Panc1 (cell line): ENCODE data around the gene ALDH7A1. TPM values are rescaled to one million over a fixed set of nuclear protein-coding genes. Genes with fewer than 3 reads are reported as not detected.

Experiments
- ATAC-seq: fragments of 200-7000 bp; cut with Tn5 transposase; 2 replicates; pipeline ENCODE4 v1.9.1; 2020; ENCODE audit warnings: mild to moderate bottlenecking, moderate library complexity
- BruUV-seq: library from RNA; stranded (reverse); fragments of 400-500 nt; replicated peaks from 2 replicates; lab custom pipeline; 2021; lab: Mats Ljungman, UMichigan
- CTCF ChIA-PET: fragments of 300-600 bp; sonication (Branson Sonifier 250); formaldehyde crosslinking; loops from one replicate; lab custom pipeline; 2022; ENCODE audit warnings: antibody characterized with exemption; lab: Charles Lee
- POLR2A ChIA-PET: fragments of 300-600 bp; sonication (Branson Sonifier 250); formaldehyde crosslinking; loops from one replicate; lab custom pipeline; 2022; ENCODE audit warnings: antibody characterized with exemption; lab: Charles Lee
- DNase-seq: peaks from one replicate; pipeline ENCODE4 v3.0.0-alpha.2; 2010; ENCODE audit warnings: low read depth, low spot score
- H3K27ac ChIP-seq: 2 replicates; pipeline ENCODE4 v1.5.1; 2011; ENCODE audit warnings: mild to moderate bottlenecking, low read length, inconsistent platforms
- H3K27me3 ChIP-seq: fragments of 200-500 bp; sonication (Bioruptor generic); 2 replicates; pipeline ENCODE4 v1.6.0; 2014; ENCODE audit warnings: low read length, inconsistent platforms; ENCODE audit not compliant: control insufficient read depth, insufficient read depth
- H3K36me3 ChIP-seq: fragments of 200-500 bp; sonication (Bioruptor generic); 2 replicates; pipeline ENCODE4 v1.5.1; 2014; ENCODE audit warnings: inconsistent platforms, mild to moderate bottlenecking, low read length, moderate library complexity; ENCODE audit not compliant: control insufficient read depth, insufficient read depth
- H3K4me1 ChIP-seq: 2 replicates; pipeline ENCODE4 v1.5.1; 2011; ENCODE audit warnings: inconsistent platforms, mild to moderate bottlenecking, low read length, moderate library complexity; ENCODE audit not compliant: control insufficient read depth, insufficient read depth
- H3K4me3 ChIP-seq, 2 experiments: 2 replicates each; pipeline ENCODE4 v1.5.1; 2011 to 2012; ENCODE audit warnings: low read depth in 2 of 2, low read length in 2 of 2, mild to moderate bottlenecking in 2 of 2, inconsistent platforms in 1 of 2, moderate library complexity in 1 of 2
- H3K9me3 ChIP-seq: fragments of 200-500 bp; sonication (Bioruptor generic); 2 replicates; pipeline ENCODE4 v1.5.1; 2014; ENCODE audit warnings: low read depth, mild to moderate bottlenecking, inconsistent platforms, low read length, moderate library complexity; ENCODE audit not compliant: control insufficient read depth, insufficient read depth
- CTCF ChIP-seq: fragments of 450-650 bp; IDR thresholded peaks from 2 replicates; pipeline ENCODE4 v1.5.1; 2017; ENCODE audit warnings: mild to moderate bottlenecking
- POLR2AphosphoS5 ChIP-seq: IDR thresholded peaks from 2 replicates; pipeline ENCODE4 v1.6.1; 2012; ENCODE audit warnings: mild to moderate bottlenecking, low read depth, low read length, moderate library complexity
- REST ChIP-seq, 2 experiments: IDR thresholded peaks; 2 replicates each; pipeline ENCODE4 v1.6.1; 2011 to 2012; ENCODE audit warnings: low read depth in 2 of 2, control low read depth in 1 of 2, low read length in 1 of 2, mild to moderate bottlenecking in 1 of 2, moderate library complexity in 1 of 2; ENCODE audit not compliant: insufficient read depth in 1 of 2
- SIN3A ChIP-seq: IDR thresholded peaks from 2 replicates; pipeline ENCODE4 v1.6.1; 2012; ENCODE audit warnings: low read depth, mild to moderate bottlenecking, low read length, moderate library complexity, borderline replicate concordance; ENCODE audit not compliant: insufficient read depth
- TCF7L2 ChIP-seq: IDR thresholded peaks from 2 replicates; pipeline ENCODE4 v1.6.1; 2011; ENCODE audit warnings: mild to moderate bottlenecking, low read depth, low read length, inconsistent platforms
- in situ Hi-C: cut with HindIII; loops from 2 replicates; pipeline ENCODE4 v1.10.0; 2016; ENCODE audit warnings: low sequenced_read_pairs, low pct_unique_long_range_greater_than_20kb
- intact Hi-C: fragments of 100-400 bp; cut with micrococcal nuclease; formaldehyde crosslinking; loops from one replicate; pipeline ENCODE4 v1.10.0; 2022; ENCODE audit not compliant: unreplicated experiment
- total RNA-seq: library from RNA; stranded (reverse); gene quantifications from one replicate; pipeline ENCODE4 v1.2.1, GENCODE V29; 2021; ENCODE audit not compliant: unreplicated experiment

The ALDH7A1 gene
- total RNA-seq, 1 experiment from 2014 or later = 52.9 TPM

- BruUV-seq = no TSS peak
- Histone ChIP-seq H3K4me3 (no peak overlapping the region), H3K9me3 (no peaks in the 10 kb centered on the region), H3K36me3 (peaks cover 2% of the 10 kb centered on the region; the same call in 1 of the 2 replicates), H3K4me1 (no peaks in the 10 kb centered on the region), H3K27ac (no peak overlapping the region), H3K27me3 (no peaks in the 10 kb centered on the region)
- no peak for DNase-seq
- intact Hi-C loops = no loop called here
- CTCF ChIA-PET = no interaction called here
- TF ChIP-seq TCF7L2 (no peak), CTCF (no peak), SIN3A (no peak), POLR2AphosphoS5 (no peak), REST (IDR thresholded peaks at IDR 0.05; ENCODE audit: insufficient read depth in 1 of 2, low read depth in 2 of 2, low read length in 1 of 2) (no peak)
- no peak for ATAC-seq
- in situ Hi-C loops = no loop called here
- POLR2A ChIA-PET = no interaction called here
Observed at GRCh38 chr5:126583761-126584160, 11.3 kb downstream of the ALDH7A1 start.

- Histone ChIP-seq H3K4me1 (no peaks in the 10 kb centered on the region), H3K4me3 (no peak overlapping the region), H3K9me3 (no peaks in the 10 kb centered on the region), H3K27ac (no peak overlapping the region), H3K36me3 (peaks cover 7% of the 10 kb centered on the region), H3K27me3 (no peaks in the 10 kb centered on the region)
- ChIA-PET CTCF (no interaction called here), POLR2A (no interaction called here)
- DNase-seq = no peak
- intact Hi-C loops (no loop called here), in situ Hi-C loops (no loop called here)
- BruUV-seq = no TSS peak
- TF ChIP-seq CTCF = no peak
- no peak for TF ChIP-seq SIN3A
- no peak for TF ChIP-seq REST (IDR thresholded peaks at IDR 0.05; ENCODE audit: insufficient read depth in 1 of 2, low read depth in 2 of 2, low read length in 1 of 2)
- TF ChIP-seq TCF7L2 = no peak
- no peak for TF ChIP-seq POLR2AphosphoS5
- ATAC-seq = no peak
Observed at GRCh38 chr5:126579716-126580115, 15.3 kb downstream of the ALDH7A1 start.
